Islet of Langerhans (tissue), 1 donor: ENCODE results near the gene TTC9B.

ENCODE experiments used
- FAIRE-seq: peaks from one replicate; lab custom pipeline; 2011; peaks lifted over from hg19 to GRCh38; lab: Jason Lieb, UNC

Gene TTC9B

GRCh38 chr19:40247735-40248262 lies 29.6 kb upstream of the TTC9B start:
- no peak for FAIRE-seq

- FAIRE-seq: no peak
Measured at GRCh38 chr19:40247178-40247577, 29.0 kb upstream of the TTC9B start.

- FAIRE-seq: no peak
Measured at GRCh38 chr19:40246292-40247073, 28.3 kb upstream of the TTC9B start.

GRCh38 chr19:40245506-40246128 lies 27.4 kb upstream of the TTC9B start:
- no peak for FAIRE-seq

GRCh38 chr19:40244579-40245317 lies 26.6 kb upstream of the TTC9B start:
- no peak for FAIRE-seq

GRCh38 chr19:40243181-40243580 lies 25.0 kb upstream of the TTC9B start:
- FAIRE-seq: no peak

- FAIRE-seq: no peak
Measured at GRCh38 chr19:40242480-40242879, 24.3 kb upstream of the TTC9B start.

- no peak for FAIRE-seq
Measured at GRCh38 chr19:40241809-40242384, 23.7 kb upstream of the TTC9B start.

GRCh38 chr19:40241125-40241808 lies 23.1 kb upstream of the TTC9B start:
- no peak for FAIRE-seq

GRCh38 chr19:40240332-40240731 lies 22.1 kb upstream of the TTC9B start:
- no peak for FAIRE-seq

- no peak for FAIRE-seq
Measured at GRCh38 chr19:40239415-40240226, 21.4 kb upstream of the TTC9B start.

- no peak for FAIRE-seq
Measured at GRCh38 chr19:40238775-40239174, 20.6 kb upstream of the TTC9B start.

GRCh38 chr19:40237791-40238190 lies 19.6 kb upstream of the TTC9B start:
- no peak for FAIRE-seq

- no peak for FAIRE-seq
Measured at GRCh38 chr19:40236366-40236765, 18.2 kb upstream of the TTC9B start.

- no peak for FAIRE-seq
Measured at GRCh38 chr19:40236026-40236355, 17.8 kb upstream of the TTC9B start.

- FAIRE-seq: no peak
Measured at GRCh38 chr19:40235238-40236025, 17.2 kb upstream of the TTC9B start.

- no peak for FAIRE-seq
Measured at GRCh38 chr19:40234429-40235237, 16.4 kb upstream of the TTC9B start.

- FAIRE-seq: no peak
Measured at GRCh38 chr19:40233811-40234389, 15.7 kb upstream of the TTC9B start.
